HepG2 (cell line): ENCODE measurements around the gene KIAA0040. TPM values are rescaled to one million over a fixed set of nuclear protein-coding genes. Genes with fewer than 3 reads are reported as not detected.

ENCODE experiments used
- ATAC-seq: fragments of 200-7000 bp; cut with Tn5 transposase; 3 replicates; pipeline ENCODE4 v1.9.1; 2020; ENCODE audit warnings: mild to moderate bottlenecking, moderate library complexity
- BruUV-seq: library from RNA; stranded (reverse); fragments of 400-500 nt; replicated peaks from 2 replicates; lab custom pipeline; 2021; lab: Mats Ljungman, UMichigan
- CTCF ChIA-PET: fragments of 300-600 bp; formaldehyde crosslinking; extraction: SDS; loops from one replicate; lab custom pipeline; 2021; ENCODE audit warnings: low total read pairs, inconsistent platforms, low intra/inter-chr PET ratio; lab: Yijun Ruan, JAX
- POLR2A ChIA-PET: fragments of 350-600 bp; sonication (Branson Sonifier 250); formaldehyde crosslinking; loops from one replicate; lab custom pipeline; 2020; ENCODE audit warnings: antibody characterized with exemption, inconsistent platforms; lab: Yijun Ruan, JAX
- DNase-seq: peaks from one replicate; pipeline ENCODE4 v3.0.0-alpha.2; 2015; ENCODE audit warnings: low spot score
- FAIRE-seq: peaks from 3 replicates; lab custom pipeline; 2011; peaks lifted over from hg19 to GRCh38; lab: Jason Lieb, UNC
- H2AFZ ChIP-seq: one replicate; pipeline ENCODE4 v1.6.1; 2011; ENCODE audit warnings: low read length, inconsistent platforms
- H3K27ac ChIP-seq: fragments of 300-600 bp; 3 replicates; pipeline ENCODE4 v1.8.0; 2011; ENCODE audit warnings: mixed run types, mild to moderate bottlenecking, mixed read lengths, low read length, inconsistent platforms; ENCODE audit not compliant: insufficient read depth; ENCODE audit errors: extremely low read length
- H3K27me3 ChIP-seq, 2 experiments: fragments of 200-600 bp in 1 of 2; 2 replicates in 1 of 2; 3 replicates in 1 of 2; pipeline versions ENCODE4 v1.6.0 to v1.8.0; 2011; ENCODE audit warnings: low read length in 2 of 2, mild to moderate bottlenecking in 2 of 2, moderate library complexity in 2 of 2, inconsistent platforms in 1 of 2; ENCODE audit not compliant: insufficient read depth in 2 of 2, control insufficient read depth in 1 of 2
- H3K36me3 ChIP-seq, 2 experiments: fragments of 200-600 bp in 1 of 2; replicated peaks in 1 of 2; 2 replicates in 1 of 2; 3 replicates in 1 of 2; pipeline versions ENCODE4 v1.5.1 to v1.8.0; 2011; ENCODE audit warnings: low read length in 2 of 2, inconsistent platforms in 1 of 2; ENCODE audit not compliant: insufficient read depth in 2 of 2, control insufficient read depth in 1 of 2
- H3K4me1 ChIP-seq: 2 replicates; pipeline ENCODE4 v1.5.1; 2012; ENCODE audit warnings: low read length, inconsistent platforms; ENCODE audit not compliant: insufficient read depth
- H3K4me2 ChIP-seq: 2 replicates; pipeline ENCODE4 v1.6.0; 2011; ENCODE audit warnings: low read depth, low read length, inconsistent platforms
- H3K4me3 ChIP-seq, 3 experiments: fragments of 200-600 bp in 1 of 3; sonication (generic), shearing (Covaris generic) in 1 of 3; replicated peaks in 1 of 3; 2 replicates each; pipeline ENCODE4 v1.5.1; 2011 to 2016; ENCODE audit warnings: low read length in 3 of 3, inconsistent platforms in 2 of 3, low read depth in 2 of 3, mild to moderate bottlenecking in 2 of 3, control low read depth in 1 of 3, mixed read lengths in 1 of 3; ENCODE audit not compliant: insufficient read depth in 1 of 3
- H3K79me2 ChIP-seq: one replicate; pipeline ENCODE4 v1.6.1; 2011; ENCODE audit warnings: low read length, inconsistent platforms; ENCODE audit not compliant: insufficient read depth
- H3K9ac ChIP-seq: 2 replicates; pipeline ENCODE4 v1.6.0; 2011; ENCODE audit warnings: mild to moderate bottlenecking, low read depth, low read length, inconsistent platforms; ENCODE audit not compliant: insufficient read depth
- H3K9me3 ChIP-seq: 2 replicates; pipeline ENCODE4 v1.5.1; 2012; ENCODE audit warnings: mild to moderate bottlenecking, low read length
- H4K20me1 ChIP-seq: 2 replicates; pipeline ENCODE4 v1.6.0; 2011; ENCODE audit warnings: inconsistent platforms, mild to moderate bottlenecking, low read length, moderate library complexity; ENCODE audit not compliant: insufficient read depth
- CTCF ChIP-seq: sonication (generic); formaldehyde crosslinking; IDR thresholded peaks from 2 replicates; pipeline ENCODE4 v1.5.0; 2020; ENCODE audit warnings: mild to moderate bottlenecking, missing genetic modification reagents, moderate library complexity
- KDM5A ChIP-seq: fragments of 200-600 bp; sonication (generic); IDR thresholded peaks from 2 replicates; pipeline ENCODE4 v1.7.0; 2018; ENCODE audit warnings: antibody characterized with exemption, mild to moderate bottlenecking, low read length, borderline replicate concordance
- SSRP1 ChIP-seq: IDR thresholded peaks from 2 replicates; pipeline ENCODE4 v1.6.1; 2016; ENCODE audit warnings: control low read depth
- ZNF879 ChIP-seq: sonication (generic); formaldehyde crosslinking; IDR thresholded peaks from 2 replicates; pipeline ENCODE4 v1.8.1; 2023; ENCODE audit warnings: missing genetic modification reagents
- WGBS: methylation state at CpG from one replicate; pipeline ENCODE4 v1.1.6; 2017; ENCODE audit warnings: low lambda C conversion rate; 5-methylcytosine and 5-hydroxymethylcytosine counted together
- in situ Hi-C: cut with HindIII; loops from 2 replicates; pipeline ENCODE4 v1.10.0; 2017; ENCODE audit warnings: low pct_unique_long_range_greater_than_20kb; ENCODE audit not compliant: extremely low pct_ligation_motif_present
- intact Hi-C: fragments of 100-400 bp; cut with micrococcal nuclease; formaldehyde crosslinking; loops from one replicate; pipeline ENCODE4 v1.10.0; 2022; ENCODE audit not compliant: unreplicated experiment
- polyA plus RNA-seq, 8 experiments: library from polyadenylated mRNA; depleted of rRNA in 3 of 8; stranded (reverse) in 7 of 8; unstranded in 1 of 8; fragments of >200 nt; fragmentation: Illumina TruSeq in 4 of 8; extraction: Trizol in 4 of 8; gene quantifications; 2 replicates each; pipeline versions ENCODE4 v1.2.1 to v1.2.3, GENCODE V29; 2011 to 2016; ENCODE audit warnings: low read depth in 4 of 8, missing spikeins in 1 of 8, mixed read lengths in 1 of 8; ENCODE audit not compliant: insufficient read depth in 1 of 8
- total RNA-seq, 5 experiments: library from RNA; depleted of rRNA; stranded (reverse); fragments of >200 nt; fragmentation: Illumina TruSeq; extraction: Trizol; gene quantifications; 2 replicates each; pipeline ENCODE4 v1.2.3, GENCODE V29; 2016; ENCODE audit warnings: low read depth in 1 of 5

KIAA0040 gene
- total and polyA plus RNA-seq, 2 of the 13 experiments (the other 11 are each of a cell fraction or from before 2014, with no cell fraction given) = 0.24 to 0.26 TPM

DNA sequence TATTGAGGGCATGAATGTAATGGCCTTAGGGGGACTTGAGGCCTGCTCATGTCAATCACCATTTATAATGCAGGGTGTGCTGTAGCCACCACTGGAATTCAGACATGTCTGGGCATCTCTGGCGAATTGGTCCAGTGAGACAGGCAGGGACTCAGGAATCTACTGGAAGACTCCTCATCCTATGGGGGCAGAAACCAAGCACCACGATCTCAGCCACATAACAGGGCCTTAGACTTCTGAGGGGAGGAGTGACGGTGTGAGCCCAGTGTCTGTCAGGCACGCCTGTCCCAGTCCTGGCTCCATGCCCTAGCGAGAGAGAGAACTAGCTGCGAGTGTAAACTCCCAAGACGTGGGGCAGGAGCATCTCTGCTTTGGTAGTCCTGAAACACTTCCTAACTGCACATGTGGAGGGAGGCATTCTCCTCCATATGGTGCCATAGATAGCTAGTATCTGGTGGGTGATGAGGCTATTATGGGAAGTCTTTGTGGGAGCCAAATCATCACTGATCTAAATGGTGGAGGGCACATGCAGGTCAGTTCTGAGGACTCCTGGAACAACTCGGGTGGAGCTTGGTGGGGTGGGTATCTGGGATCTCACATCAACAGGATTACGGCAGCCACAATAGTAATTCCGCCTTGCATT lies 29.8 kb upstream of the KIAA0040 start:
- FAIRE-seq = no peak
- TF ChIP-seq ZNF879 (no peak), KDM5A (no peak)

DNA sequence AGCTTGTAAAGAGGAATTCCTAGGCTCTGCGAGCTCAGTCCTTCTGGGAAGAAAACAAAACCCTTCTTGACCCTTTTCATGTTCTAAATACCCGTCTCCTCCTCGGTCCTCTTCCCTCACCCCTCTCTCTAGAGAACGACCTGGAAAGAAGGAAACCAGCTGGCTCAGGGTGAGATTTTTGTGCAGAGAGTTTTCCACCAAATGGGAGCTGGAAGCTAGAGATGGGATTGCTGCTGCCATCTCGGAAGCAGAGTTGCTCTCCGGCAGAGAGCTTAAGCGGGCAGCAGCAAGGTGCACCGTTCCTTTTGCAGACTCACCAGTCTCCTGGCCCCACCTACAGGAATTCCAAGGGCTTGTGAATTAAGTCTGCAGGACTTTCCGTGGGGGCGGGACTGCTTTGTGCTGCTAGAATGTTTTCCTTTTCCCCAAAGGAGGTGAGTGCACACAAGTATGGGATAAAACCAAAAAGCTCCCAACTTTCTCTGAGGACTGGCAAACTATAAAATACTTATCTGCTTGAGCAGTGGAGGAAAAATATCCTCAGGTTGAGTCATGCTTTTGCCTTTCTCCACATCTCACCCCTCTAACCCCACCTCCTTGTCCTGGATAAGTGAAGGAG lies 29.1 kb upstream of the KIAA0040 start:
- TF ChIP-seq SSRP1 (CRISPR knock-in tag) (no peak), CTCF (CRISPR knock-in tag) (peak; percentile 5; the same call in 1 of the 2 replicates)
- Histone ChIP-seq H3K9me3 (no peaks in the 10 kb centered on the region), H3K36me3 (no peaks in the 10 kb centered on the region), H3K9ac (no peak overlapping the region), H3K4me2 (no peak overlapping the region), H4K20me1 (no peaks in the 10 kb centered on the region), H3K79me2 (no peaks in the 10 kb centered on the region), H2AFZ (no peak overlapping the region), H3K27me3 (no peaks in the 10 kb centered on the region; a peak in 1 of 5 replicates), H3K4me3 (no peak overlapping the region), H3K27ac (no peak overlapping the region), H3K4me1 (no peaks in the 10 kb centered on the region)
- ChIA-PET POLR2A (no interaction called here), CTCF (interaction anchor here (1.1 kb wide), 1 partner anchor 67 kb away, joined by 3 read pairs; no protein-coding TSS in a partner anchor)
- FAIRE-seq (no peak), ATAC-seq (no peak), DNase-seq (no peak)
- 29% methylated on average over 7 of the region's 10 CpGs for WGBS
- intact Hi-C loops = no loop called here
- BruUV-seq = no TSS peak
- in situ Hi-C loops = no loop called here

More for the DNA sequence above, 29.8 kb upstream of the KIAA0040 start:
- no peaks in the 10 kb centered on the region; a peak in 1 of 5 replicates for H3K27me3 ChIP-seq
- H3K4me1 ChIP-seq = no peaks in the 10 kb centered on the region
- no peaks in the 10 kb centered on the region for H3K36me3 ChIP-seq
- H2AFZ ChIP-seq = no peak overlapping the region
- ChIA-PET POLR2A (no interaction called here), CTCF (no interaction called here)
- in situ Hi-C loops = no loop called here
- DNase-seq = no peak
- intact Hi-C loops = no loop called here
- no peak overlapping the region for H3K4me2 ChIP-seq
- 35% methylated on average over 7 of the region's 10 CpGs for WGBS
- H3K9ac ChIP-seq = no peak overlapping the region
- no peaks in the 10 kb centered on the region for H3K9me3 ChIP-seq
- no peak for ATAC-seq
- no peaks in the 10 kb centered on the region for H3K79me2 ChIP-seq
- no TSS peak for BruUV-seq
- H4K20me1 ChIP-seq = no peaks in the 10 kb centered on the region
- H3K27ac ChIP-seq = no peak overlapping the region
- no peak overlapping the region for H3K4me3 ChIP-seq
